GM18505 (cell line): ENCODE measurements around the gene MACROH2A1.

ENCODE experiments used
- ATAC-seq: cut with Tn5 transposase; IDR thresholded peaks from one replicate; pipeline ENCODE4 v1.9.1; 2021; ENCODE audit not compliant: unreplicated experiment
- POLR2A ChIP-seq: IDR thresholded peaks from 4 replicates; pipeline ENCODE4 v1.6.1; 2011; ENCODE audit warnings: borderline replicate concordance; ENCODE audit not compliant: insufficient read depth, insufficient read length; ENCODE audit errors: extremely low read depth

The MACROH2A1 gene

GRCh38 chr5:135332519-135333150, 66.4 kb downstream of the MACROH2A1 start:
- ATAC-seq: no peak

GRCh38 chr5:135331612-135332011, 67.4 kb downstream of the MACROH2A1 start:
- no peak for ATAC-seq
- TF ChIP-seq POLR2A: no peak

More at GRCh38 chr5:135332519-135333150, 66.4 kb downstream of the MACROH2A1 start:
- no peak for TF ChIP-seq POLR2A

GRCh38 chr5:135330798-135331096, 68.3 kb downstream of the MACROH2A1 start:
- no peak for ATAC-seq
- no peak for TF ChIP-seq POLR2A

GRCh38 chr5:135329913-135330797, 68.9 kb downstream of the MACROH2A1 start:
- no peak for TF ChIP-seq POLR2A
- no peak for ATAC-seq

GRCh38 chr5:135329066-135329912, 69.7 kb downstream of the MACROH2A1 start:
- ATAC-seq: no peak
- no peak for TF ChIP-seq POLR2A

GRCh38 chr5:135328128-135328687, 70.8 kb downstream of the MACROH2A1 start:
- no peak for ATAC-seq
- TF ChIP-seq POLR2A: no peak

GRCh38 chr5:135327429-135328127, 71.5 kb downstream of the MACROH2A1 start:
- no peak for TF ChIP-seq POLR2A
- ATAC-seq: no peak

GRCh38 chr5:135326296-135327254, 72.5 kb downstream of the MACROH2A1 start:
- no peak for TF ChIP-seq POLR2A

GRCh38 chr5:135324897-135325650, 74.0 kb downstream of the MACROH2A1 start:
- ATAC-seq: no peak
- TF ChIP-seq POLR2A: no peak

More at GRCh38 chr5:135326296-135327254, 72.5 kb downstream of the MACROH2A1 start:
- no peak for ATAC-seq

GRCh38 chr5:135324160-135324559, 74.9 kb downstream of the MACROH2A1 start:
- ATAC-seq: no peak
- TF ChIP-seq POLR2A: no peak

GRCh38 chr5:135323701-135324132, 75.3 kb downstream of the MACROH2A1 start:
- no peak for TF ChIP-seq POLR2A
- ATAC-seq: no peak
